ENCODE data around the gene SLC36A1. TPM values are rescaled to one million over a fixed set of nuclear protein-coding genes. Genes with fewer than 3 reads are reported as not detected.
A peak's percentile ranks its signal among the peaks of the same experiment; 100 is the strongest.

The SLC36A1 gene
- total RNA-seq, 1 experiment from 2014 or later, result 7.4 TPM

- H3K9ac ChIP-seq (ENCODE audit: low read length), result peak overlapping the region; percentile 60
- H3K27ac ChIP-seq (ENCODE audit: low read depth, low read length), result peak overlapping the region; percentile 40
These were observed 909 bp downstream of the SLC36A1 start for GRCh38 chr5:151448038-151448985.

More at GRCh38 chr5:151448038-151448985, 909 bp downstream of the SLC36A1 start:
- TF ChIP-seq MAX (IDR thresholded peaks at IDR 0.05), result no peak
- peak; percentile 8 to 39 (median 24); a peak in 3 of 6 replicates for TF ChIP-seq CTCF (IDR thresholded peaks at IDR 0.05 in 2 of 3, conservative IDR thresholded peaks at IDR 0.05 in 1 of 3; ENCODE audit: borderline replicate concordance in 1 of 3, insufficient read depth in 1 of 3, low read depth in 2 of 3, low read length in 2 of 3)
- TF ChIP-seq SIN3A (IDR thresholded peaks at IDR 0.05; ENCODE audit: low read depth), result no peak
- TF ChIP-seq EZH2 (IDR thresholded peaks at IDR 0.05), result no peak
- TF ChIP-seq ZFX (IDR thresholded peaks at IDR 0.05), result no peak
- TF ChIP-seq ZNF274 (IDR thresholded peaks at IDR 0.05; ENCODE audit: low read depth, low read length), result no peak
- no peak for TF ChIP-seq REST (IDR thresholded peaks at IDR 0.05; ENCODE audit: low read depth)
- TF ChIP-seq ZBTB33 (IDR thresholded peaks at IDR 0.05; ENCODE audit: extremely low read depth, insufficient replicate concordance, low read length), result no peak
- TF ChIP-seq SP1 (IDR thresholded peaks at IDR 0.05; ENCODE audit: low read depth), result no peak
- peak overlapping the region; percentile 56 for H2AFZ ChIP-seq (ENCODE audit: low read depth, low read length, poor library complexity, severe bottlenecking)
- intact Hi-C loops (cut with micrococcal nuclease), result no loop called here
- H3K9me3 ChIP-seq (ENCODE audit: control insufficient read depth in 1 of 2, insufficient read depth in 1 of 2, low read depth in 1 of 2, low read length in 2 of 2), result no peaks in the 10 kb centered on the region; a peak in 1 of 4 replicates
- BruUV-seq (replicated peaks), result no TSS peak
- ChIA-PET CTCF (interaction anchor here (0.9 to 2.9 kb wide), 17 partner anchors 8 to 323 kb away, joined by 3 to 42 read pairs (median 4); no protein-coding TSS in a partner anchor), RAD21 (ENCODE audit: low non-redundant PET in 1 of 2, low total read pairs in 2 of 2, uncharacterized antibody in 2 of 2, unreplicated experiment in 2 of 2) (interaction anchor here (1.2 to 1.7 kb wide), 2 partner anchors 204 kb away, joined by 6 read pairs; no protein-coding TSS in a partner anchor), POLR2A (no interaction called here)
- DNase-seq (ENCODE audit: low read depth, low spot score) (no peak), ATAC-seq (peak; percentile 48)
- no peaks in the 10 kb centered on the region for H3K36me3 ChIP-seq (ENCODE audit: control insufficient read depth in 1 of 2, insufficient read depth in 2 of 2, low read length in 2 of 2)
- H3K9me2 ChIP-seq (ENCODE audit: insufficient read depth), result no peaks in the 10 kb centered on the region
- peaks cover 5 to 24% of the 10 kb centered on the region in 2 experiments; a peak in 3 of 4 replicates for H3K4me1 ChIP-seq (ENCODE audit: control insufficient read depth in 1 of 2, insufficient read depth in 2 of 2, low read length in 2 of 2)
- H3K79me2 ChIP-seq (ENCODE audit: insufficient read depth, low read length), result 0 out of 2 replicates have a peak, but pooled peaks cover 4% of the 10 kb centered on the region
- H3K4me3 ChIP-seq (replicated peaks in 1 of 2; ENCODE audit: low read depth in 1 of 2, low read length in 2 of 2), result peak overlapping the region; percentile 73 to 77
- no peaks in the 10 kb centered on the region for H3K27me3 ChIP-seq (ENCODE audit: insufficient read depth, low read length)
- H3K4me2 ChIP-seq (ENCODE audit: low read length), result peak overlapping the region; percentile 100
- no peaks in the 10 kb centered on the region for H4K20me1 ChIP-seq (ENCODE audit: insufficient read depth)

Measured in HCT116 (cell line).